H9 (cell line): ENCODE data around the gene KCNE2. TPM values are rescaled to one million over a fixed set of nuclear protein-coding genes. Genes with fewer than 3 reads are reported as not detected.

Experiments used
- DNase-seq: peaks from one replicate; pipeline ENCODE4 v3.0.0-alpha.2; 2017
- H2AFZ ChIP-seq: one replicate; pipeline ENCODE4 v1.6.1; 2013; ENCODE audit warnings: mild to moderate bottlenecking, low read length, control low read depth, moderate library complexity
- H2AK5ac ChIP-seq: 2 replicates; pipeline ENCODE4 v1.6.1; 2013; ENCODE audit warnings: low read length, control low read depth, mixed read lengths; ENCODE audit not compliant: insufficient read length
- H2BK120ac ChIP-seq: one replicate; pipeline ENCODE4 v1.6.1; 2013; ENCODE audit warnings: low read depth, mild to moderate bottlenecking, low read length, control low read depth, inconsistent platforms; ENCODE audit not compliant: poor library complexity, severe bottlenecking
- H2BK12ac ChIP-seq: 2 replicates; pipeline ENCODE4 v1.6.1; 2013; ENCODE audit warnings: low read length, control low read depth, mixed read lengths, low read depth; ENCODE audit not compliant: insufficient read length
- H2BK15ac ChIP-seq: 2 replicates; pipeline ENCODE4 v1.6.1; 2013; ENCODE audit warnings: low read depth, low read length, control low read depth
- H2BK20ac ChIP-seq: one replicate; pipeline ENCODE4 v1.6.1; 2013; ENCODE audit warnings: low read depth, mild to moderate bottlenecking, low read length, control low read depth, inconsistent platforms; ENCODE audit not compliant: poor library complexity, severe bottlenecking
- H2BK5ac ChIP-seq: 2 replicates; pipeline ENCODE4 v1.6.1; 2013; ENCODE audit warnings: low read length, control low read depth, mixed read lengths; ENCODE audit not compliant: insufficient read length
- H3K14ac ChIP-seq: 2 replicates; pipeline ENCODE4 v1.6.1; 2013; ENCODE audit warnings: low read length, control low read depth; ENCODE audit not compliant: insufficient read depth
- H3K18ac ChIP-seq: 2 replicates; pipeline ENCODE4 v1.6.1; 2013; ENCODE audit warnings: low read depth, mild to moderate bottlenecking, mixed read lengths, low read length, control low read depth; ENCODE audit not compliant: insufficient read length
- H3K23ac ChIP-seq: 2 replicates; pipeline ENCODE4 v1.6.1; 2013; ENCODE audit warnings: low read length, control low read depth, mixed read lengths, low read depth; ENCODE audit not compliant: insufficient read length
- H3K23me2 ChIP-seq: 2 replicates; pipeline ENCODE4 v1.6.1; 2013; ENCODE audit warnings: low read depth, mild to moderate bottlenecking, mixed read lengths, low read length, control low read depth; ENCODE audit not compliant: insufficient read length, poor library complexity, severe bottlenecking
- H3K27ac ChIP-seq: 2 replicates; pipeline ENCODE4 v1.5.1; 2013; ENCODE audit warnings: low read length, control low read depth, mixed read lengths, low read depth; ENCODE audit not compliant: insufficient read length
- H3K27me3 ChIP-seq: 2 replicates; pipeline ENCODE4 v1.6.1; 2013; ENCODE audit warnings: low read length, control low read depth, inconsistent platforms; ENCODE audit not compliant: insufficient read depth
- H3K4ac ChIP-seq: 2 replicates; pipeline ENCODE4 v1.6.1; 2013; ENCODE audit warnings: low read depth, mild to moderate bottlenecking, control low read depth, inconsistent platforms, low read length, moderate library complexity
- H3K4me1 ChIP-seq: 2 replicates; pipeline ENCODE4 v1.6.1; 2013; ENCODE audit warnings: low read length, control low read depth, inconsistent platforms; ENCODE audit not compliant: insufficient read depth
- H3K4me2 ChIP-seq: 2 replicates; pipeline ENCODE4 v1.6.1; 2013; ENCODE audit warnings: low read length, control low read depth, mixed read lengths; ENCODE audit not compliant: insufficient read length, insufficient read depth
- H3K56ac ChIP-seq: 2 replicates; pipeline ENCODE4 v1.6.1; 2013; ENCODE audit warnings: low read depth, mild to moderate bottlenecking, mixed read lengths, low read length, control low read depth; ENCODE audit not compliant: insufficient read length
- H3K79me1 ChIP-seq: 2 replicates; pipeline ENCODE4 v1.6.1; 2013; ENCODE audit warnings: low read depth, mild to moderate bottlenecking, moderate library complexity, low read length, control low read depth, inconsistent platforms; ENCODE audit not compliant: insufficient read depth, poor library complexity, severe bottlenecking
- H3K79me2 ChIP-seq: 2 replicates; pipeline ENCODE4 v1.6.1; 2013; ENCODE audit warnings: low read length, control low read depth, inconsistent platforms; ENCODE audit not compliant: insufficient read depth
- H3K9ac ChIP-seq: 2 replicates; pipeline ENCODE4 v1.6.1; 2013; ENCODE audit warnings: low read length, control low read depth, mixed read lengths; ENCODE audit not compliant: insufficient read length; ENCODE audit errors: extremely low read depth
- H3K9me3 ChIP-seq: one replicate; pipeline ENCODE4 v1.6.1; 2013; ENCODE audit warnings: low read depth, low read length, inconsistent platforms; ENCODE audit not compliant: control insufficient read depth
- H3T11ph ChIP-seq: one replicate; pipeline ENCODE4 v1.6.1; 2013; ENCODE audit warnings: mild to moderate bottlenecking, low read length, control low read depth, inconsistent platforms
- H4K20me1 ChIP-seq: one replicate; pipeline ENCODE4 v1.6.1; 2013; ENCODE audit not compliant: control insufficient read depth, insufficient read length, insufficient read depth
- H4K5ac ChIP-seq: 2 replicates; pipeline ENCODE4 v1.6.1; 2013; ENCODE audit warnings: low read depth, mild to moderate bottlenecking, mixed read lengths, low read length, control low read depth; ENCODE audit not compliant: insufficient read length
- H4K8ac ChIP-seq: replicated peaks from 2 replicates; pipeline ENCODE4 v1.6.1; 2013; ENCODE audit warnings: low read length, control low read depth, mixed read lengths, low read depth; ENCODE audit not compliant: insufficient read length
- H4K91ac ChIP-seq: 2 replicates; pipeline ENCODE4 v1.6.1; 2013; ENCODE audit warnings: low read depth, mild to moderate bottlenecking, moderate library complexity, mixed read lengths, low read length, control low read depth; ENCODE audit not compliant: insufficient read length
- H3K27ac Mint-ChIP-seq, 3 experiments: 2 replicates in 2 of 3; 3 replicates in 1 of 3; pipeline ENCODE4 v1.8.0; 2020 to 2021; ENCODE audit warnings: mixed read lengths in 3 of 3, mild to moderate bottlenecking in 1 of 3, moderate library complexity in 1 of 3
- H3K27me3 Mint-ChIP-seq: 2 replicates; pipeline ENCODE4 v1.8.0; 2021; ENCODE audit warnings: low read depth, mild to moderate bottlenecking, moderate library complexity, mixed read lengths
- H3K36me3 Mint-ChIP-seq, 3 experiments: 2 replicates in 2 of 3; 3 replicates in 1 of 3; pipeline ENCODE4 v1.8.0; 2020 to 2021; ENCODE audit warnings: low read depth in 3 of 3, mixed read lengths in 3 of 3; ENCODE audit not compliant: insufficient read depth in 1 of 3
- H3K4me1 Mint-ChIP-seq, 2 experiments: 2 replicates each; pipeline ENCODE4 v1.8.0; 2020; ENCODE audit warnings: mixed read lengths in 2 of 2
- H3K4me3 Mint-ChIP-seq, 2 experiments: 2 replicates in 1 of 2; 3 replicates in 1 of 2; pipeline ENCODE4 v1.8.0; 2020 to 2021; ENCODE audit warnings: mild to moderate bottlenecking in 2 of 2, mixed read lengths in 2 of 2, moderate library complexity in 1 of 2
- H3K9me3 Mint-ChIP-seq, 2 experiments: 2 replicates in 1 of 2; 3 replicates in 1 of 2; pipeline ENCODE4 v1.8.0; 2020; ENCODE audit warnings: mild to moderate bottlenecking in 2 of 2, mixed read lengths in 2 of 2, moderate library complexity in 1 of 2
- CTCF ChIP-seq: fragments of 200-600 bp; sonication (generic); conservative IDR thresholded peaks from 3 replicates; pipeline ENCODE4 v1.8.0; 2021; ENCODE audit warnings: antibody characterized with exemption, mild to moderate bottlenecking
- WGBS: extraction: QIAGEN DNeasy Blood & Tissue Kit; methylation state at CpG from one replicate; pipeline ENCODE4 v1.1.7; 2013; ENCODE audit warnings: missing lambda C conversion rate, low lambda C conversion rate, mixed read lengths; ENCODE audit not compliant: insufficient read length; ENCODE audit errors: extremely low coverage; 5-methylcytosine and 5-hydroxymethylcytosine counted together
- total RNA-seq: library from RNA; stranded (reverse); gene quantifications from 2 replicates; pipeline ENCODE4 v1.2.1, GENCODE V29; 2021

The KCNE2 gene
- total RNA-seq, 1 experiment from 2014 or later: not detected

GRCh38 chr21:34365809-34366208 is 2.0 kb downstream of the KCNE2 start:
- DNase-seq: no peak
- Histone ChIP-seq H3K9ac (no peak overlapping the region), H3K14ac (no peak overlapping the region), H3K27me3 (no peaks in the 10 kb centered on the region), H3K56ac (no peak overlapping the region), H4K20me1 (no peaks in the 10 kb centered on the region), H3K4ac (no peak overlapping the region), H2BK20ac (no peak overlapping the region), H3K23me2 (no peaks in the 10 kb centered on the region), H3K27ac (no peak overlapping the region), H3K79me2 (no peaks in the 10 kb centered on the region), H3K79me1 (no peaks in the 10 kb centered on the region), H2AK5ac (no peak overlapping the region), H3K9me3 (no peaks in the 10 kb centered on the region), H3K4me1 (no peaks in the 10 kb centered on the region), H4K91ac (no peak overlapping the region), H2BK15ac (no peak overlapping the region), H2BK120ac (no peak overlapping the region), H2BK12ac (no peak overlapping the region), H3K4me2 (no peak overlapping the region), H4K8ac (no peak overlapping the region), H4K5ac (no peak overlapping the region), H3T11ph (no peak overlapping the region), H2BK5ac (no peak overlapping the region), H2AFZ (no peak overlapping the region), H3K23ac (no peak overlapping the region), H3K18ac (no peak overlapping the region)
- no peaks in the 10 kb centered on the region for H3K9me3 Mint-ChIP-seq
- TF ChIP-seq CTCF: no peak
- peaks cover 9 to 10% of the 10 kb centered on the region in 2 experiments for H3K4me1 Mint-ChIP-seq
- H3K4me3 Mint-ChIP-seq: no peak overlapping the region
- H3K36me3 Mint-ChIP-seq: no peaks in the 10 kb centered on the region
- H3K27me3 Mint-ChIP-seq: no peaks in the 10 kb centered on the region; the same call in none of the 2 replicates
- WGBS: no CpG with 5 or more reads among the region's 6 CpGs
- no peak overlapping the region for H3K27ac Mint-ChIP-seq
